ENCODE data around the gene MYADML2. TPM values are rescaled to one million over a fixed set of nuclear protein-coding genes. Genes with fewer than 3 reads are reported as not detected.

MYADML2 gene
- total RNA-seq, 2 experiments from 2014 or later = 0.19 TPM; not detected in 1

GRCh38 chr17:81904600-81905423 lies 42.2 kb downstream of the MYADML2 start:
- CTCF ChIA-PET (ENCODE audit: unreplicated experiment) = no interaction called here
- no peak for TF ChIP-seq CTCF (conservative IDR thresholded peaks at IDR 0.05; ENCODE audit: low read length)
- no peak for TF ChIP-seq EZH2phosphoT487 (IDR thresholded peaks at IDR 0.05; ENCODE audit: borderline replicate concordance, low read depth, low read length)
- POLR2A ChIA-PET = no interaction called here

GRCh38 chr17:81903896-81904599 lies 43.0 kb downstream of the MYADML2 start:
- no peak for DNase-seq (ENCODE audit: low spot score)
- no TSS peak for BruUV-seq (replicated peaks)
- no peaks in the 10 kb centered on the region for H3K79me2 ChIP-seq (ENCODE audit: insufficient read depth, low read depth, low read length)
- no peak overlapping the region for H2AFZ ChIP-seq (ENCODE audit: low read length)
- ChIA-PET POLR2A (no interaction called here), CTCF (ENCODE audit: unreplicated experiment) (no interaction called here)
- no peaks in the 10 kb centered on the region for H3K9me2 ChIP-seq (ENCODE audit: insufficient read depth, low read length)
- no peak overlapping the region for H3K4me3 ChIP-seq (ENCODE audit: low read depth, low read length, poor library complexity, severe bottlenecking)
- no peaks in the 10 kb centered on the region for H3K4me1 ChIP-seq (ENCODE audit: insufficient read depth, low read length, poor library complexity, severe bottlenecking)
- H4K20me1 ChIP-seq (ENCODE audit: insufficient read depth, low read length) = no peaks in the 10 kb centered on the region; the same call in 1 of the 2 replicates
- H3K4me2 ChIP-seq (ENCODE audit: low read length) = no peak overlapping the region
- intact Hi-C loops (cut with micrococcal nuclease; ENCODE audit: unreplicated experiment) = no loop called here
- no peak overlapping the region for H3K27ac ChIP-seq (ENCODE audit: low read depth, low read length, poor library complexity, severe bottlenecking)
- no peak for TF ChIP-seq EZH2phosphoT487 (IDR thresholded peaks at IDR 0.05; ENCODE audit: borderline replicate concordance, low read depth, low read length)
- no peak for TF ChIP-seq CTCF (conservative IDR thresholded peaks at IDR 0.05; ENCODE audit: low read length)
- H3K36me3 ChIP-seq (ENCODE audit: insufficient read depth, low read length) = peaks cover 48% of the 10 kb centered on the region; the same call in 1 of the 2 replicates
- no peaks in the 10 kb centered on the region for H3K9me3 ChIP-seq (ENCODE audit: low read length)

More at GRCh38 chr17:81904600-81905423, 42.2 kb downstream of the MYADML2 start:
- Histone ChIP-seq H3K4me3 (ENCODE audit: low read depth, low read length, poor library complexity, severe bottlenecking) (no peak overlapping the region), H2AFZ (ENCODE audit: low read length) (no peak overlapping the region), H3K4me2 (ENCODE audit: low read length) (no peak overlapping the region), H4K20me1 (ENCODE audit: insufficient read depth, low read length) (no peaks in the 10 kb centered on the region; the same call in 1 of the 2 replicates), H3K9me3 (ENCODE audit: low read length) (no peaks in the 10 kb centered on the region), H3K4me1 (ENCODE audit: insufficient read depth, low read length, poor library complexity, severe bottlenecking) (peaks cover under 1% of the 10 kb centered on the region), H3K79me2 (ENCODE audit: insufficient read depth, low read depth, low read length) (no peaks in the 10 kb centered on the region), H3K9me2 (ENCODE audit: insufficient read depth, low read length) (no peaks in the 10 kb centered on the region), H3K27ac (ENCODE audit: low read depth, low read length, poor library complexity, severe bottlenecking) (no peak overlapping the region), H3K36me3 (ENCODE audit: insufficient read depth, low read length) (peaks cover 43% of the 10 kb centered on the region; the same call in 1 of the 2 replicates)
- BruUV-seq (replicated peaks) = TSS peak; percentile 58
- intact Hi-C loops (cut with micrococcal nuclease; ENCODE audit: unreplicated experiment) = no loop called here
- no peak for DNase-seq (ENCODE audit: low spot score)
